HCT116 (cell line): Measurements from ENCODE around the gene TOX2. TPM values are rescaled to one million over a fixed set of nuclear protein-coding genes. Genes with fewer than 3 reads are reported as not detected.

Experiments
- ATAC-seq: fragments of 200-7000 bp; cut with Tn5 transposase; 2 replicates; pipeline ENCODE4 v1.9.1; 2020; ENCODE audit warnings: mild to moderate bottlenecking, moderate library complexity
- BruUV-seq: library from RNA; stranded (reverse); fragments of 400-500 nt; replicated peaks from 2 replicates; lab custom pipeline; 2021; lab: Mats Ljungman, UMichigan
- CTCF ChIA-PET: fragments of 300-600 bp; sonication (Branson Sonifier 250); formaldehyde crosslinking; loops from one replicate; lab custom pipeline; 2021; ENCODE audit warnings: antibody characterized with exemption; lab: Charles Lee
- POLR2A ChIA-PET: fragments of 300-600, 350-600 bp; sonication (Branson Sonifier 250); formaldehyde crosslinking; loops from one replicate; lab custom pipeline; 2021; ENCODE audit warnings: antibody characterized with exemption; lab: Charles Lee
- RAD21 ChIA-PET, 2 experiments: fragments of 300-600 bp; sonication (Branson Sonifier 250); formaldehyde crosslinking; loops; one replicate each; lab custom pipeline; 2023; ENCODE audit warnings: low total read pairs in 2 of 2; ENCODE audit not compliant: uncharacterized antibody in 2 of 2, unreplicated experiment in 2 of 2, low non-redundant PET in 1 of 2; lab: Charles Lee
- DNase-seq: peaks from one replicate; pipeline ENCODE4 v3.0.0-alpha.2; 2010; ENCODE audit warnings: low read depth, low spot score
- H2AFZ ChIP-seq: fragments of 200-600 bp; shearing (Covaris generic), sonication (generic); 2 replicates; pipeline ENCODE4 v1.6.1; 2017; ENCODE audit warnings: low read depth, mixed run types, mixed read lengths, antibody characterized with exemption, low read length; ENCODE audit not compliant: poor library complexity, severe bottlenecking
- H3K27ac ChIP-seq: 2 replicates; pipeline ENCODE4 v1.5.1; 2012; ENCODE audit warnings: low read depth, low read length
- H3K27me3 ChIP-seq: fragments of 200-600 bp; sonication (generic); 2 replicates; pipeline ENCODE4 v1.6.1; 2016; ENCODE audit warnings: mixed run types, low read length, mixed read lengths; ENCODE audit not compliant: insufficient read depth
- H3K36me3 ChIP-seq, 2 experiments: fragments of 200-500 bp in 1 of 2; fragments of 200-600 bp in 1 of 2; sonication (Bioruptor generic) in 1 of 2; sonication (generic) in 1 of 2; 2 replicates each; pipeline versions ENCODE4 v1.5.1 to v1.6.1; 2014 to 2016; ENCODE audit warnings: low read length in 2 of 2, inconsistent platforms in 1 of 2, mixed read lengths in 1 of 2, mixed run types in 1 of 2; ENCODE audit not compliant: insufficient read depth in 2 of 2, control insufficient read depth in 1 of 2
- H3K4me1 ChIP-seq, 2 experiments: fragments of 200-600 bp in 1 of 2; sonication (generic) in 1 of 2; 2 replicates each; pipeline versions ENCODE4 v1.5.1 to v1.6.1; 2012 to 2017; ENCODE audit warnings: low read length in 2 of 2, inconsistent platforms in 1 of 2, mild to moderate bottlenecking in 1 of 2, mixed read lengths in 1 of 2, mixed run types in 1 of 2, moderate library complexity in 1 of 2; ENCODE audit not compliant: insufficient read depth in 2 of 2, control insufficient read depth in 1 of 2
- H3K4me2 ChIP-seq: fragments of 200-600 bp; sonication (generic); 2 replicates; pipeline ENCODE4 v1.6.1; 2017; ENCODE audit warnings: mixed run types, low read length, mixed read lengths
- H3K4me3 ChIP-seq, 2 experiments: fragments of 200-600 bp in 1 of 2; sonication (generic) in 1 of 2; replicated peaks in 1 of 2; 2 replicates each; pipeline ENCODE4 v1.5.1; 2011 to 2016; ENCODE audit warnings: low read length in 2 of 2, control low read depth in 1 of 2, low read depth in 1 of 2, mild to moderate bottlenecking in 1 of 2, mixed read lengths in 1 of 2, mixed run types in 1 of 2
- H3K79me2 ChIP-seq: fragments of 200-600 bp; sonication (generic); 2 replicates; pipeline ENCODE4 v1.6.1; 2017; ENCODE audit warnings: mild to moderate bottlenecking, mixed run types, low read length, moderate library complexity, mixed read lengths; ENCODE audit not compliant: insufficient read depth
- H3K9ac ChIP-seq: fragments of 200-600 bp; sonication (generic); 2 replicates; pipeline ENCODE4 v1.6.1; 2016; ENCODE audit warnings: low read length, mixed read lengths
- H3K9me2 ChIP-seq: fragments of 200-600 bp; sonication (generic), shearing (Covaris generic); 2 replicates; pipeline ENCODE4 v1.6.1; 2017; ENCODE audit warnings: mixed run types, mild to moderate bottlenecking, moderate library complexity; ENCODE audit not compliant: insufficient read depth
- H3K9me3 ChIP-seq, 2 experiments: fragments of 200-500 bp in 1 of 2; fragments of 200-600 bp in 1 of 2; sonication (Bioruptor generic) in 1 of 2; sonication (generic) in 1 of 2; 2 replicates each; pipeline ENCODE4 v1.6.1; 2014 to 2017; ENCODE audit warnings: low read length in 2 of 2, mixed read lengths in 2 of 2, inconsistent platforms in 1 of 2, low read depth in 1 of 2, mild to moderate bottlenecking in 1 of 2, mixed run types in 1 of 2, moderate library complexity in 1 of 2; ENCODE audit not compliant: control insufficient read depth in 1 of 2, insufficient read depth in 1 of 2
- H4K20me1 ChIP-seq: fragments of 200-600 bp; sonication (generic), shearing (Covaris generic); 2 replicates; pipeline ENCODE4 v1.6.1; 2017; ENCODE audit warnings: mixed run types, mild to moderate bottlenecking, moderate library complexity; ENCODE audit not compliant: insufficient read depth
- ATF3 ChIP-seq: IDR thresholded peaks from 2 replicates; pipeline ENCODE4 v1.6.1; 2012
- CBX3 ChIP-seq: IDR thresholded peaks from 2 replicates; pipeline ENCODE4 v1.6.1; 2012; ENCODE audit warnings: low read depth
- CEBPB ChIP-seq: IDR thresholded peaks from 2 replicates; pipeline ENCODE4 v1.6.1; 2012; ENCODE audit warnings: low read depth
- EGR1 ChIP-seq: IDR thresholded peaks from 2 replicates; pipeline ENCODE4 v1.6.1; 2012; ENCODE audit warnings: low read depth
- ELF1 ChIP-seq: IDR thresholded peaks from 2 replicates; pipeline ENCODE4 v1.6.1; 2012; ENCODE audit warnings: low read depth, borderline replicate concordance
- EZH2 ChIP-seq: fragments of 200-600 bp; sonication (generic); IDR thresholded peaks from 2 replicates; pipeline ENCODE4 v1.6.1; 2017; ENCODE audit warnings: antibody characterized with exemption, mixed run types
- EZH2phosphoT487 ChIP-seq: fragments of 200-600 bp; IDR thresholded peaks from 2 replicates; pipeline ENCODE4 v1.6.1; 2018; ENCODE audit warnings: antibody characterized with exemption, borderline replicate concordance
- FOSL1 ChIP-seq: IDR thresholded peaks from 2 replicates; pipeline ENCODE4 v1.6.1; 2012; ENCODE audit warnings: low read depth
- JUND ChIP-seq: IDR thresholded peaks from 2 replicates; pipeline ENCODE4 v1.6.1; 2012
- MAX ChIP-seq: IDR thresholded peaks from 2 replicates; pipeline ENCODE4 v1.6.1; 2012
- POLR2AphosphoS5 ChIP-seq: IDR thresholded peaks from 2 replicates; pipeline ENCODE4 v1.6.1; 2011; ENCODE audit warnings: mild to moderate bottlenecking, low read depth, low read length, moderate library complexity
- RAD21 ChIP-seq: IDR thresholded peaks from 2 replicates; pipeline ENCODE4 v1.6.1; 2012; ENCODE audit warnings: low read depth, mild to moderate bottlenecking
- SIN3A ChIP-seq: IDR thresholded peaks from 2 replicates; pipeline ENCODE4 v1.6.1; 2012; ENCODE audit warnings: low read depth
- SP1 ChIP-seq: IDR thresholded peaks from 2 replicates; pipeline ENCODE4 v1.6.1; 2012; ENCODE audit warnings: low read depth
- SRF ChIP-seq: IDR thresholded peaks from 2 replicates; pipeline ENCODE4 v1.6.1; 2012; ENCODE audit warnings: low read depth
- YY1 ChIP-seq: IDR thresholded peaks from 2 replicates; pipeline ENCODE4 v1.6.1; 2011; ENCODE audit warnings: low read length, low read depth, moderate library complexity, mild to moderate bottlenecking; ENCODE audit not compliant: insufficient replicate concordance; ENCODE audit errors: extremely low read depth
- ZFX ChIP-seq: fragments of 450-650 bp; IDR thresholded peaks from 2 replicates; pipeline ENCODE4 v1.6.1; 2017
- intact Hi-C: fragments of 100-400 bp; cut with micrococcal nuclease; formaldehyde crosslinking; loops from 2 replicates; pipeline ENCODE4 v1.10.0; 2022
- total RNA-seq: library from RNA; stranded (reverse); gene quantifications from one replicate; pipeline ENCODE4 v1.2.1, GENCODE V29; 2021; ENCODE audit not compliant: unreplicated experiment

The TOX2 gene
- total RNA-seq, 1 experiment from 2014 or later: 39.6 TPM

GRCh38 chr20:43909720-43910119 is 4.9 kb upstream of the TOX2 start:
- no peak overlapping the region for H2AFZ ChIP-seq
- no TSS peak for BruUV-seq
- ChIA-PET CTCF (no interaction called here), RAD21 (no interaction called here), POLR2A (no interaction called here)
- H3K4me1 ChIP-seq: peaks cover 5 to 17% of the 10 kb centered on the region in 2 experiments; a peak in 3 of 4 replicates
- no peak overlapping the region for H3K9ac ChIP-seq
- intact Hi-C loops: loop anchor here (10.0 kb wide), 1 partner anchor 175 kb away; no protein-coding TSS in a partner anchor
- H3K79me2 ChIP-seq: no peaks in the 10 kb centered on the region
- no peak overlapping the region for H3K27ac ChIP-seq
- no peak overlapping the region for H3K4me2 ChIP-seq
- no peaks in the 10 kb centered on the region; the same call in 1 of the 2 replicates for H3K9me2 ChIP-seq
- no peak overlapping the region for H3K4me3 ChIP-seq
- peaks cover 0 to 5% of the 10 kb centered on the region in 2 experiments; a peak in 1 of 4 replicates for H3K9me3 ChIP-seq
- no peaks in the 10 kb centered on the region for H3K27me3 ChIP-seq
- ATAC-seq (no peak), DNase-seq (no peak)
- H4K20me1 ChIP-seq: no peaks in the 10 kb centered on the region
- TF ChIP-seq YY1 (no peak), ELF1 (no peak), JUND (no peak), EZH2 (no peak), SIN3A (no peak), EGR1 (no peak), ZFX (no peak), CEBPB (no peak), CBX3 (no peak), SRF (no peak), ATF3 (no peak), EZH2phosphoT487 (no peak), POLR2AphosphoS5 (no peak), RAD21 (no peak), FOSL1 (no peak), MAX (no peak), SP1 (no peak)
- no peaks in the 10 kb centered on the region for H3K36me3 ChIP-seq
